Endothelial cell of umbilical vein (primary cell): ENCODE results near the gene CKS1B. TPM values are rescaled to one million over a fixed set of nuclear protein-coding genes. Genes with fewer than 3 reads are reported as not detected.

Source experiments
- BruUV-seq: library from RNA; stranded (reverse); fragments of 400-500 nt; replicated peaks from 2 replicates; lab custom pipeline; 2021; lab: Mats Ljungman, UMichigan
- CTCF ChIA-PET: fragments of 300-600, 350-600 bp; sonication (Branson Sonifier 250); formaldehyde crosslinking; loops from one replicate; lab custom pipeline; 2021; ENCODE audit warnings: antibody characterized with exemption, inconsistent platforms; lab: Charles Lee
- POLR2A ChIA-PET: fragments of 300-600, 350-600 bp; sonication (Branson Sonifier 250); formaldehyde crosslinking; loops from one replicate; lab custom pipeline; 2021; ENCODE audit warnings: antibody characterized with exemption, inconsistent platforms; lab: Charles Lee
- DNase-seq: peaks from one replicate; pipeline ENCODE4 v3.0.0-alpha.2; 2011; ENCODE audit warnings: low read depth, low spot score
- FAIRE-seq: peaks from 2 replicates; lab custom pipeline; 2011; peaks lifted over from hg19 to GRCh38; lab: Jason Lieb, UNC
- H2AFZ ChIP-seq: 2 replicates; pipeline ENCODE4 v1.6.0; 2012; ENCODE audit warnings: low read depth, low read length, control low read depth, inconsistent platforms
- H3K27ac ChIP-seq: 2 replicates; pipeline ENCODE4 v1.5.1; 2011; ENCODE audit warnings: low read depth, mild to moderate bottlenecking, control low read depth, low read length, moderate library complexity; ENCODE audit not compliant: insufficient read depth
- H3K27me3 ChIP-seq, 2 experiments: 2 replicates each; pipeline versions ENCODE4 v1.6.0 to v1.6.1; 2011; ENCODE audit warnings: low read length in 2 of 2, mixed read lengths in 1 of 2; ENCODE audit not compliant: control insufficient read depth in 2 of 2, insufficient read depth in 2 of 2
- H3K36me3 ChIP-seq, 2 experiments: 2 replicates in 1 of 2; 3 replicates in 1 of 2; pipeline ENCODE4 v1.5.1; 2011; ENCODE audit warnings: low read length in 2 of 2, mild to moderate bottlenecking in 1 of 2, moderate library complexity in 1 of 2; ENCODE audit not compliant: control insufficient read depth in 2 of 2, insufficient read depth in 2 of 2; ENCODE audit errors: extremely low read depth in 1 of 2
- H3K4me1 ChIP-seq: 3 replicates; pipeline ENCODE4 v1.5.1; 2011; ENCODE audit warnings: mild to moderate bottlenecking, low read length; ENCODE audit not compliant: control insufficient read depth, insufficient read depth; ENCODE audit errors: extremely low read depth
- H3K4me2 ChIP-seq: 2 replicates; pipeline ENCODE4 v1.6.1; 2011; ENCODE audit warnings: low read length, control low read depth, mixed read lengths; ENCODE audit not compliant: insufficient read depth
- H3K4me3 ChIP-seq, 3 experiments: fragments of 200-600 bp in 1 of 3; sonication (generic), shearing (Covaris generic) in 1 of 3; replicated peaks in 1 of 3; 2 replicates each; pipeline ENCODE4 v1.5.1; 2011 to 2016; ENCODE audit warnings: control low read depth in 3 of 3, low read length in 3 of 3, mild to moderate bottlenecking in 2 of 3, inconsistent platforms in 1 of 3, low read depth in 1 of 3, moderate library complexity in 1 of 3; ENCODE audit not compliant: insufficient read depth in 1 of 3
- H3K79me2 ChIP-seq: 2 replicates; pipeline ENCODE4 v1.6.0; 2012; ENCODE audit warnings: low read length, inconsistent platforms; ENCODE audit not compliant: control insufficient read depth, insufficient read depth
- H3K9ac ChIP-seq: replicated peaks from 2 replicates; pipeline ENCODE3; 2011; ENCODE audit warnings: low read length, control low read depth; ENCODE audit not compliant: insufficient read depth; ENCODE audit errors: extremely low read depth
- H3K9me1 ChIP-seq: replicated peaks from 3 replicates; pipeline ENCODE4 v1.6.0; 2011; ENCODE audit warnings: mild to moderate bottlenecking, low read length; ENCODE audit not compliant: control insufficient read depth, insufficient read depth; ENCODE audit errors: extremely low read depth
- H3K9me3 ChIP-seq: replicated peaks from 2 replicates; pipeline ENCODE4 v1.5.1; 2012; ENCODE audit warnings: low read length, inconsistent platforms; ENCODE audit not compliant: control insufficient read depth, insufficient read depth
- H4K20me1 ChIP-seq: replicated peaks from 2 replicates; pipeline ENCODE3; 2011; ENCODE audit warnings: mild to moderate bottlenecking, low read length; ENCODE audit not compliant: control insufficient read depth, insufficient read depth; ENCODE audit errors: extremely low read depth
- CTCF ChIP-seq, 2 donors: IDR thresholded peaks; 1 replicate in 1 of 2; 2 replicates in 1 of 2; pipeline ENCODE4 v1.5.1; 2011; ENCODE audit warnings: low read length in 2 of 2, mild to moderate bottlenecking in 2 of 2, moderate library complexity in 2 of 2, control low read depth in 1 of 2, inconsistent platforms in 1 of 2, low read depth in 1 of 2; ENCODE audit not compliant: insufficient read depth in 1 of 2; ENCODE audit errors: extremely low read depth in 1 of 2
- EZH2 ChIP-seq: IDR thresholded peaks from 2 replicates; pipeline ENCODE4 v1.6.1; 2012; ENCODE audit warnings: borderline replicate concordance, low read depth, mild to moderate bottlenecking, moderate library complexity, low read length, inconsistent platforms; ENCODE audit not compliant: severe bottlenecking
- FOS ChIP-seq: IDR thresholded peaks from 2 replicates; pipeline ENCODE4 v1.6.1; 2011; ENCODE audit warnings: mild to moderate bottlenecking, low read length, moderate library complexity, borderline replicate concordance; ENCODE audit not compliant: insufficient read depth
- GATA2 ChIP-seq: IDR thresholded peaks from 2 replicates; pipeline ENCODE4 v1.7.0; 2011; ENCODE audit warnings: low read depth, mild to moderate bottlenecking, moderate library complexity, mixed read lengths, low read length; ENCODE audit not compliant: insufficient read length, insufficient read depth
- JUN ChIP-seq: IDR thresholded peaks from 2 replicates; pipeline ENCODE4 v1.6.1; 2011; ENCODE audit warnings: borderline replicate concordance, low read depth; ENCODE audit not compliant: insufficient read length, insufficient read depth
- MAX ChIP-seq: IDR thresholded peaks from 2 replicates; pipeline ENCODE4 v1.6.1; 2011; ENCODE audit not compliant: insufficient read depth, insufficient read length
- MYC ChIP-seq: IDR thresholded peaks from one replicate; pipeline ENCODE4 v1.6.1; 2011; ENCODE audit warnings: mild to moderate bottlenecking, low read depth, low read length
- POLR2A ChIP-seq: IDR thresholded peaks from 2 replicates; pipeline ENCODE4 v1.6.1; 2012; ENCODE audit warnings: low read depth, mild to moderate bottlenecking, control low read depth, low read length
- POLR2AphosphoS5 ChIP-seq: IDR thresholded peaks from 2 replicates; pipeline ENCODE4 v1.6.1; 2012; ENCODE audit warnings: low read depth, mild to moderate bottlenecking, control low read depth, low read length, moderate library complexity; ENCODE audit not compliant: insufficient read depth
- dilution Hi-C: fragments of 300-500 bp; cut with MboI; formaldehyde crosslinking; loops from one replicate; pipeline ENCODE4 v1.15.0; 2019; ENCODE audit warnings: low sequenced_read_pairs; ENCODE audit not compliant: extremely low pct_ligation_motif_present
- intact Hi-C: fragments of 100-400 bp; cut with micrococcal nuclease; formaldehyde crosslinking; loops from one replicate; pipeline ENCODE4 v1.10.0; 2022
- polyA plus RNA-seq, 4 experiments: library from polyadenylated mRNA; depleted of rRNA in 3 of 4; stranded (reverse) in 3 of 4; unstranded in 1 of 4; fragments of >200 nt; gene quantifications; 2 replicates each; pipeline versions ENCODE4 v1.2.1 to v1.2.3, GENCODE V29; 2011 to 2012; ENCODE audit warnings: missing spikeins in 1 of 4
- total RNA-seq: library from RNA; stranded (reverse); gene quantifications from 2 replicates; pipeline ENCODE4 v1.2.3, GENCODE V29; 2021

Gene CKS1B
- total and polyA plus RNA-seq, 2 donors (not counting 3 experiments of a cell fraction or from before 2014, with no cell fraction given) = 126 to 280 TPM

- POLR2A ChIA-PET = interaction anchor here (0.6 kb wide), 1 partner anchor 321 kb away, joined by 3 read pairs; no protein-coding TSS in a partner anchor
- no peak for TF ChIP-seq POLR2A
- Histone ChIP-seq H3K4me1 (no peaks in the 10 kb centered on the region), H3K79me2 (no peaks in the 10 kb centered on the region), H3K9me3 (no peaks in the 10 kb centered on the region), H2AFZ (no peak overlapping the region), H3K36me3 (peaks cover 0 to 32% of the 10 kb centered on the region in 2 experiments), H3K4me3 (no peak overlapping the region), H3K27me3 (no peaks in the 10 kb centered on the region), H4K20me1 (no peaks in the 10 kb centered on the region), H3K4me2 (no peak overlapping the region), H3K9me1 (no peaks in the 10 kb centered on the region), H3K9ac (no peak overlapping the region), H3K27ac (no peak overlapping the region)
- FAIRE-seq (no peak), DNase-seq (no peak)
- dilution Hi-C loops (no loop called here), intact Hi-C loops (no loop called here)
- CTCF ChIA-PET = interaction anchor here (0.8 to 3.4 kb wide), 5 partner anchors 9 to 113 kb away, joined by 3 to 19 read pairs (median 3); partner anchors contain the start of gene PMVK
- no TSS peak for BruUV-seq
These were observed 28.3 kb upstream of the CKS1B start for GRCh38 chr1:154945962-154946850.

DNA sequence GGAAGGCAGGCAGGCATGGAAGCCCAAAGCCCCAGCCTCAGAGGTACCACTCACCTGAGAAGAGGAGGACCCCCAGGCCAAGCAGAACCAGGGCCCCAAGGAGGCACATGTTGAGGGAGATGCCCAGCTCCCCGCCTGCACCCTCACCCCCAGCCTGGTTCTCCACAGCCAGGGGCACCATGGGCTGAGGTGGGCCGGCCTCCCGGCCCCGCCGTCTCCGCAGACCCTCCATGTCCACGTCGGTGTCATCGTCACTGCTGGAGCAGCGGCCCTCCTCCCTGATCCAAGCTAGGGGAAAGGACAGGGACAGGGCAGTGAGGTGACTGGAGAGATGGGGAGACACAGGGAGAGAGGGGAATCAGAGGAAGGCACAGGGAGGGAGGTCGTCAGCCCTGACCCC lies 26.4 kb upstream of the CKS1B start:
- ChIA-PET POLR2A (no interaction called here), CTCF (interaction anchor here (1.1 kb wide), 1 partner anchor 69 kb away, joined by 6 read pairs; no protein-coding TSS in a partner anchor)
- Histone ChIP-seq H3K4me3 (no peak overlapping the region), H3K4me2 (no peak overlapping the region), H3K4me1 (no peaks in the 10 kb centered on the region), H3K36me3 (peaks cover 0 to 35% of the 10 kb centered on the region in 2 experiments), H4K20me1 (no peaks in the 10 kb centered on the region), H3K27ac (no peak overlapping the region), H3K9me1 (no peaks in the 10 kb centered on the region), H3K27me3 (no peaks in the 10 kb centered on the region), H3K79me2 (no peaks in the 10 kb centered on the region), H3K9ac (no peak overlapping the region), H3K9me3 (no peaks in the 10 kb centered on the region), H2AFZ (no peak overlapping the region)
- no peak for DNase-seq
- no TSS peak for BruUV-seq
- TF ChIP-seq MAX (no peak), JUN (no peak), CTCF (IDR thresholded peaks at IDR 0.05; ENCODE audit: extremely low read depth in 1 of 2, insufficient read depth in 1 of 2, low read depth in 1 of 2, low read length in 2 of 2) (no peak), POLR2AphosphoS5 (no peak), MYC (no peak), GATA2 (no peak), EZH2 (no peak), FOS (no peak)
- FAIRE-seq = no peak
- dilution Hi-C loops (no loop called here), intact Hi-C loops (no loop called here)
